Uterus (tissue), 4 donors: ENCODE measurements around the gene TEX13A. TPM values are rescaled to one million over a fixed set of nuclear protein-coding genes. Genes with fewer than 3 reads are reported as not detected.

Source experiments
- DNase-seq, 2 donors: peaks; one replicate each; pipeline ENCODE4 v3.0.0-alpha.2; 2019 to 2020
- H3K27ac ChIP-seq, 2 donors: fragments of 200-600 bp; sonication (generic); 1 replicate in 1 of 2; 2 replicates in 1 of 2; pipeline ENCODE4 v1.5.1; 2016 to 2018
- H3K27me3 ChIP-seq, 2 donors: fragments of 200-600 bp; sonication (generic); one replicate each; pipeline ENCODE4 v1.5.1; 2018 to 2019; ENCODE audit warnings: control low read depth in 1 of 2
- H3K36me3 ChIP-seq, 2 donors: fragments of 200-600 bp; sonication (generic); one replicate each; pipeline ENCODE4 v1.5.1; 2019; ENCODE audit warnings: control low read depth in 1 of 2
- H3K4me1 ChIP-seq, 2 donors: fragments of 200-600 bp; sonication (generic); one replicate each; pipeline ENCODE4 v1.5.1; 2018 to 2019; ENCODE audit warnings: control low read depth in 1 of 2
- H3K4me3 ChIP-seq, 2 donors: fragments of 200-600 bp; sonication (generic); 1 replicate in 1 of 2; 2 replicates in 1 of 2; pipeline ENCODE4 v1.5.1; 2018 to 2019; ENCODE audit warnings: mild to moderate bottlenecking in 1 of 2
- H3K9me3 ChIP-seq, 2 donors: fragments of 200-600 bp; sonication (generic); one replicate each; pipeline ENCODE4 v1.5.1; 2019; ENCODE audit warnings: control low read depth in 1 of 2
- CTCF ChIP-seq, 4 experiments: fragments of 200-600 bp in 2 of 4; fragments of 450-650 bp in 2 of 4; sonication (generic) in 2 of 4; IDR thresholded peaks; one replicate each; pipeline ENCODE4 v1.5.1; 2016 to 2019; ENCODE audit warnings: antibody characterized with exemption in 4 of 4, mild to moderate bottlenecking in 2 of 4, moderate library complexity in 1 of 4
- POLR2A ChIP-seq, 2 donors: fragments of 450-650 bp; IDR thresholded peaks; one replicate each; pipeline ENCODE4 v1.6.1; 2016; ENCODE audit warnings: antibody characterized with exemption in 2 of 2, mild to moderate bottlenecking in 1 of 2, moderate library complexity in 1 of 2
- intact Hi-C: fragments of 100-400 bp; cut with DNase I; formaldehyde crosslinking; loops from one replicate; pipeline ENCODE4 v1.15.1; 2023; ENCODE audit warnings: low total_unique reads
- total RNA-seq, 4 donors: library from RNA; depleted of rRNA in 3 of 4; stranded (reverse); fragments of >200 nt in 3 of 4; gene quantifications; one replicate each; pipeline versions ENCODE4 v1.1.0 to v1.2.4, GENCODE V29; 2014 to 2023
- donor health status: DM: yes; HTN: yes; CAD: no.

TEX13A gene
- total RNA-seq, result not detected

- no peaks in the 10 kb centered on the region for H3K36me3 ChIP-seq
- H3K9me3 ChIP-seq, result no peaks in the 10 kb centered on the region
- intact Hi-C loops, result no loop called here
- TF ChIP-seq POLR2A (IDR thresholded peaks at IDR 0.05), result no peak
- TF ChIP-seq CTCF (IDR thresholded peaks at IDR 0.05), result no peak
- H3K27me3 ChIP-seq, result no peaks in the 10 kb centered on the region
- no peak for DNase-seq
- no peak within 1 kb of the TSS for H3K27ac ChIP-seq
- no peak within 1 kb of the TSS for H3K4me3 ChIP-seq
- no peaks in the 10 kb centered on the region for H3K4me1 ChIP-seq
These were observed at the start of gene TEX13A for GRCh38 chrX:105220636-105221035. TSS of gene TEX13A (minus strand) at chrX:105220694. CDS start at chrX:105220397, 297 bp downstream.

- Histone ChIP-seq H3K4me1 (no peaks in the 10 kb centered on the region), H3K36me3 (no peaks in the 10 kb centered on the region), H3K27ac (no peak overlapping the region), H3K9me3 (no peaks in the 10 kb centered on the region), H3K4me3 (no peak overlapping the region), H3K27me3 (no peaks in the 10 kb centered on the region)
- TF ChIP-seq CTCF (IDR thresholded peaks at IDR 0.05) (no peak), POLR2A (IDR thresholded peaks at IDR 0.05) (no peak)
- intact Hi-C loops, result no loop called here
- DNase-seq, result no peak
These were observed 48.9 kb upstream of the TEX13A start for GRCh38 chrX:105269386-105269785.

GRCh38 chrX:105267167-105267566 is 46.7 kb upstream of the TEX13A start:
- no peak for DNase-seq
- intact Hi-C loops, result no loop called here
- Histone ChIP-seq H3K36me3 (no peaks in the 10 kb centered on the region), H3K9me3 (no peaks in the 10 kb centered on the region), H3K4me1 (no peaks in the 10 kb centered on the region), H3K4me3 (no peak overlapping the region), H3K27ac (no peak overlapping the region), H3K27me3 (no peaks in the 10 kb centered on the region)
- TF ChIP-seq POLR2A (IDR thresholded peaks at IDR 0.05), result no peak
- TF ChIP-seq CTCF (IDR thresholded peaks at IDR 0.05), result no peak

GRCh38 chrX:105266456-105266855 is 46.0 kb upstream of the TEX13A start:
- DNase-seq, result no peak

GRCh38 chrX:105265093-105265492 is 44.6 kb upstream of the TEX13A start:
- no peaks in the 10 kb centered on the region for H3K9me3 ChIP-seq
- H3K4me3 ChIP-seq, result no peak overlapping the region
- no peak overlapping the region for H3K27ac ChIP-seq
- DNase-seq, result no peak
- intact Hi-C loops, result no loop called here
- H3K4me1 ChIP-seq, result no peaks in the 10 kb centered on the region
- TF ChIP-seq CTCF (IDR thresholded peaks at IDR 0.05), result no peak
- TF ChIP-seq POLR2A (IDR thresholded peaks at IDR 0.05), result no peak
- no peaks in the 10 kb centered on the region for H3K36me3 ChIP-seq
- H3K27me3 ChIP-seq, result no peaks in the 10 kb centered on the region

More at GRCh38 chrX:105266456-105266855, 46.0 kb upstream of the TEX13A start:
- TF ChIP-seq CTCF (IDR thresholded peaks at IDR 0.05) (no peak), POLR2A (IDR thresholded peaks at IDR 0.05) (no peak)
- Histone ChIP-seq H3K4me1 (no peaks in the 10 kb centered on the region), H3K27ac (no peak overlapping the region), H3K27me3 (no peaks in the 10 kb centered on the region), H3K9me3 (no peaks in the 10 kb centered on the region), H3K4me3 (no peak overlapping the region), H3K36me3 (no peaks in the 10 kb centered on the region)
- intact Hi-C loops, result no loop called here
